DMS79 (cell line): ENCODE measurements around the gene GPR55.

Source experiments
- DNase-seq: peaks from one replicate; lab custom pipeline; 2025; lab: John Stamatoyannopoulos, UW

GPR55 gene

DNA sequence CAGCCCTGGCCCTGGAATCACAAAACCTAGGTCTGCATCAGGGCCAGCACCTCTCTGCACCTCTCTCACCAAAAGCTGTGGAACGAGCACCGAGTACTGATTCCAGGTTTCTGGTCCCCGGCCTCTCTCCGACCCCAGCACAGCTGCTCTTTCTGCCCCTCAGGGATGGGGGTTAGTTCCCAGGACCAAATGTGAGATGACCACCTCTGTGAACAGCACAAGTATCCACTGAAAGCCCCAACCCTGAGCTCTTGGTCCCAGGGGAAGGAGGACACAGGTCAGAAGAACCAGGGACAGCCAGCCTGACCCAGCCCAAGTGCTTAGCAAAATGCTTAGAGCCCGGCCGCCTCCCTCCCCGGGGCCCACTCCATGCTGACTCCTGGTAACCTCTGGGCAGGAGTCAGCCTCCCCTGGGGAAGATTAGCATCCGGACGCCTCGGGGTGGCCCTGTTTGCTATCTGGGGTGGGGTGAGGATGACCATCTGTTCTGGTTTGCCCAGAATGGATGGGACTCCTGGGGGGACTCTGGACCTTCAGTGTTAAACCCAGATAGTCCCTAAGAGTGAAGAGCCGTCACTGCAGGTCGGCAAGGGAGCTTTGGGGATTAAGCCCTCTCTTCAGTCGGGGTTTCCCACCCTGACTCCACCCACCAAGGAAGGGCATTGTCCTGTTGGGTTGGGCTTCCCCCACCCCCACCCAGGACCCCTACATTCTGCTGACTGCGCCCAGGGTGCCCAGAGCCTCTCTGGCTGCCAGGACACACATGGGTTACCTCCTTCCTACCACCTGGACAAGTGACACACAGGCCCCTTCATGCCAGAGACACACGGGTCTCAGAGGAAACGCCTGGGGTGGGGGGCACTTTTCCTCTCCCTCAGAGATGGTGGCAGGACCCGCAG lies 9.4 kb upstream of the GPR55 start:
- DNase-seq: no peak

DNA sequence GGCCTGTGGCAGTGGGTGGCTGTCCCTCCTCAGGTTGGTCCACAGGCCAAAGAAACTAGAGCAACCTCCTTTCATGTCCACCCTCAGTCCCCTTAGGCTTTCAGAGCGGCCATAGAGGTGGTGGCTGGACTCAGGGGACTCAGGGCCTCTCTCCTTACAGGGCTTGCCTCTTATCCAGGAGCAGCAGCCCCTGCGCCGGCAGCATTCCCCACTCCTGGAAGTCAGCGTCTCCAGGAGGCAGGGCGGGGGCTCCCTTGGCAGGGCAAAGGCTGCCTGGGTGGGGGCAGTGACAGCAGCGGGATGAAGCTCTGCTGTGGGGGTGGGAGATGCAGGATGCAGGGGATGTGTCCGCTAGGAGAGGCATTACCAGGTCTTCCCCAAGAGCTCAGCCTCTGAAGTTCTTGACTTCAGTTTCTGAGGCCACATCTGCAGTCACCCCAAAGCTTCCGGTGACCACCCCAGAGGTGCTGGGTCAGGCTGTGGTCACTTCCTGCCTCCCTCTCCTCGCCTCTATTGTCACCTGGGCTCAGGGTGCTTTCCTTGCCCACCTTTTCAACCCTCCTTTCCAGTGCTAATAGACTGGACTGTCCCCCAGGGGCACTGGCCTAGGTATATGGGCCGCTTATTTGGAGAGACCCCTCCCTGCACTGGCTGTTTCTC lies 8.6 kb upstream of the GPR55 start:
- DNase-seq: no peak

DNA sequence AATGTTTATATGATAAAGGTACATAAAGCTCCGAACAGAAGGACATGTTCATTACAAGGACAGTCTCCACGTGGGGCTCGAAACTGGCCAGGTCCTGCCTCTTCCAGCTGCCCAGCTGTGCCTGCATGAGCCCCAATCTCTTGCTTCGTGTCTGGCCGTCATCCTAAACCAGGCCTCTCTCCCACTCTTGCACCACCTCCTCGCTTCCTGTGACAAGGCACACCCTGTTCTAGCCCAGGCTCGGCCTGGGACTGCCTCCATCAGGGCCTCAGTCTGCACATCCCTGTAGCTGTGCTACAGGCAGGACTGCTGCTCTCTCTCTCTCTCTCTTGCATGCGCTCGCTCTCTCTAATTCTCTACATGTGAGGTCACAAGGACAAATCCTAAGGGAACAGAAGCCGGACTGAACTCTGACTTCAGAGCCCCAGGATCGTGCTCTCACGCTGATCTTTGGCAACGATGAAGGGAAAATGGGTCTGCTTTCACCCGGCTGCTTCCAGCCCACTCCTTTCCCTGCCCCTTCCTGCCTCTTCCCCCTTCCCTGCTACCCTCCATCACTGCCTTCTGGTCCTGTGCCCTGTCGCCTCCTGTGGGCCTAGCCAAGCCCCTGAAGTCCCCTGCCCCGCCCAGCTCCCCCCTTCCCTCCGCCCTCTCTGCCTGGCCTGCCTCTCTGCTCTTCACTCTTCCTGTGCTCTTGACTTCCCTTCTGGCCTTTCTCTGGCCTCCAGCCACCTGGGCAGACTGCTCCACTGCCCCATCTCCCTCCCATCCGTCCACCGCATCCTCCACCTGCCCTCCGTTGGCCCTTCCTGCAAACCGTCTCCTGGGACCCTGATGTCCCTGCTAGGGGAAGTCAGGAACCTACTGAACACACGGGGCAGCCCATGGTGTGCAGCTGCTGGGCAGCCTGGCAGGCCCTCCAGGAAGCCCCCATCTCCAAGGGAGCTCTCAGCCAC lies 7.8 kb upstream of the GPR55 start:
- DNase-seq: no peak

DNA sequence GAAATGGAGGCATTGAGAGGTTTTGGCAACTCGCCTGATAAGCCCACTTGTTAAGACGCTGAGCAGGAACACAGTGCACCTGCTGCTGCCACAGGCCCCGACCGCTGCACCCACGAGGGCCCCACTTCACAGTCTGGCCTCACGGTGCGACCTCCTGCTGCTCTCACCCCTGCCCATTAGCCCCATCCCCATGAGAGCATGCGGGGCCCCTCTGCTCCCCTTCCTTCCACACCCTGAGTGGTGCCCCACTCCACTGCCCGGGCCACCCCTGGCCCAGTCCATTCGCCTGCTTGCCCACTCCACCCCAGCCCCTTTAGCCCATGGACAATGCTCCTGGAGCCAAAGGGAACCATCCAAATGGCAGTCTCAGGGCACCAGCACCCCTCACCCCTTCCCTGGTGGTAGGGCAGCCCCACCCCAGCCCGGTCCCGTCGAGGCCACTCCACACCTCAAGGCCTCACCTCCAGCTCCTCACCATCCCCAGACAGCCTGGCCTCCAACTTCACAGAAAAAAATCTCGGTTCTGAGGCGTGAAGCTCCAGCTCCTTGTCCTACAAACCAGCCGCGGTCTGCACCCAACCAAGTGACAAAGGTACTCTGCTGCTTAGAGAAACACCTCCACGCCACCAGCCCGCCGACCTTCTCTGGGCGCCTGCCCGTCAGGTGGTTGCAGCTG lies 6.7 kb upstream of the GPR55 start:
- no peak for DNase-seq

DNA sequence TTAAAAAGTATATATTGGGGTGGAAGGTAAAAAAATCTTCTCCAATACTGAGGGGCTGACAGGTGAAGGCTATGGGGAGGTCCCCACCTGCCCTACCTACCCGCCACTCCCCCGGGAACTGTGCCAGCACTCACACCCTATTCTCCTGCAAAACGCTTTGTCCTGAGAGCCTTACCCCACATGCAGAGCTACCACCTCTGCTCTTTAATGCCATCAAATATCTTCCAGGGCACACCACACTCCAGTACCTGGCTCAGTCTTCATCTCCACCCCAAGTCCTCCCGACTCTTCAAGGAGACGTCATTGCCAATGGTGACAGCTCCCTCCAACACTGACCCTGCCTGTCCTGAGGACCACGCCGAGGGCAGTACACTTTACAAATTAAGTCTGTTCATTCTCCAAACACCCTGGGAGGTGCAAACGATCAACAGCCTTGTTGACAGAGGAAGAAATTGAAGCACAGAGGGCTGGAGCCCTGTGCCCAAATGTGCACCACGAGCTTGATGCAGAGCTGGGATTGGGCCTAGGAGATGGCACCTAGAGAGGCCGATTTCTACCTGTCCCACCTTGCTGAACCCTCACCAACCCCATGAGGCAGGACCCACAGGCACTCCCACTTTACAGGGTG lies 6.0 kb upstream of the GPR55 start:
- DNase-seq: no peak

DNA sequence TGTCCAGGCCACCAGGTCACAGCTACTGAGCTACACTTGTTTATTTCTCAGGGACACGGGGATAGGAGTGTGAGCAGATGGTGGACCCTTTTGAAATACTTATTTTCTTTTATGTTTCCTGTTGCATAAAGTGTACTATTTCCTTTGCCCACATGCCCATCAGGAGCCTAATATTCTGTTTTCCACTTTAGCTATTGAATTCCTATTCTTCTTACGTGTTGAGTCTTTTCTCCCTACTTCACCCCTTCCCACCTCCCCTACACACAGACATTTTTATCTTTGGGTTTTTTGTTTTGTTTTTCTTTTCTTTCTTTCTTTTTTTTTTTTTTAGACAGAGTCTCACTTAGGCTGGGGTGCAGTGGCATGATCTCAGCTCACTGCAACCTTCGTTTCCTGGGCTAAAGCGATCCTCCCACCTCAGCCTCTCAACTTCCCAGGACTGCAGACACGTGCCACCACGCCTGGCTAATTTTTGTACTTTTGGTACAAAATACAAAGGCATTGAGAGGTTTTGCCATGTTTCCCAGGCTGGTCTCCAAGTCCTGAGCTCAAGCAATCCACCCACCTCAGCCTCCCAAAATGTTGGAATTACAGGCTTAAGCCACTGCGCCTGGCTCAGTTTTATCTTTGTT lies 5.2 kb upstream of the GPR55 start:
- DNase-seq: no peak

DNA sequence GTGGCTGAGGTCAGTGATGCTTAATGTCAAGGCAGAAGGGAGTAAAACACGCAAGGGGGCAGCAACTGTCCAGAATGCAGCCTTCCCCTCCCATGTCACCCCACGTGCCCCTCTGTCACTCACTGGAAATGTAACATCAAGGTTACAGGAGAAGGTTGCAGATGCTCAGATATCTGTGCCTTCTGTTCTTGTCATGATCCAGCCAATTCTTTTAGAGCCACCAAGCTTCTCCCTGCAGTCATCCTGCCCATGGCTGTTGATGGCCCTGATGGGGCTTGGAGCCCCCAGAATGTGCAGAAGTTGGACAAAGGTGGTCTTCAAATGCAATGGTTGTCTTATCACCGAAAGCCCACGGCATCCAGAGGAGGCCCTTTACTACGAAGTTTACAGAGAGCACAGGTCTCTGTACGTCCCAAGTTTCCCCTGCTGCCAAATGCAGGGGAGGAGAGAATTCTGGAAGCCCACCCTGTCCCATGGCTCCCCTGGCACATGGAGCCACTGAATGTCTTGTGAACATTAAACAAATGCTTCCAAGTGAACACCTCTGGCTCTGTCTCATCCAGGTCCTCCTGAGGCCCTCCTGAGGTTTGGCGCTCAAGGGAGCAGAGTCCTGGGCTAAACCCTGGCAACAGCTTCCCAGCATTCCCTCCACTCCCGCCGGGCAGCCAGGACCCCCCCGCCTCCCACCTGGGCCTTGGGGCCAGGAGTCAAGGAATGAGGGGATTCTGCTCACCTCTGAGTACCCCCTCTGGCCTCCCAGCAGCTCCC lies 4.5 kb upstream of the GPR55 start:
- DNase-seq: no peak

DNA sequence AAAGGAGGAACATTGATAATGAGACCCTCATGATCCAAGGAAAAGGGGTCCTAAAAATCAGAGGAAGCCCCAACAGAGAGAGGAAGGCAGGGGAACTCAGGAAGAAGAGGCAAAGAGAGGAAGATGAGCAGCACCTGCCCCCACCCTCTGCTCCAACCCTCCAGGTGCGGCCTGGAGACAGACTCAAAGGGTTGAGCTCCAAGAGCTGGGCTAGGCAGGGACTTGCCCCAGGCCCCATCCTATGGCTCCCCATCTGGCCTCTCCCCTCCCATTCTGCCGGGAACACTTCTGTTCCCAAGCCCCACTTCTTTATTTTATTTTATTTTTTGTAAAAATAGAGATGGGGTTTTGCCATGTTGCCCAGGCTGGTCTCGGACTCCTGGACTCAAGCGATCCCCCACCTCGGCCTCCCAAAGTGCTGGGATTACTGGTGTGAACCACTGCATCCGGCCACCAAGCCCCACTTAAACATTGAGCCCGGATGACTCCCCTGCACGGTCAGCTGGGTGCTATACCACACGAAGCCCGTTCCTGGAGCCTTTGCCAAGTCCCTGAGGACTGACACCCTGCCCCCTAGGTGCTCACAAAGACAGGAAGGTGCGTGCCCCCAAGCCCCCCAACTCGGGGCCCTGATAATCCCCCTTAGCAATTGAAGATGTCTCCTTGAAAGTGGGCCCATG lies 3.8 kb upstream of the GPR55 start:
- DNase-seq: no peak

DNA sequence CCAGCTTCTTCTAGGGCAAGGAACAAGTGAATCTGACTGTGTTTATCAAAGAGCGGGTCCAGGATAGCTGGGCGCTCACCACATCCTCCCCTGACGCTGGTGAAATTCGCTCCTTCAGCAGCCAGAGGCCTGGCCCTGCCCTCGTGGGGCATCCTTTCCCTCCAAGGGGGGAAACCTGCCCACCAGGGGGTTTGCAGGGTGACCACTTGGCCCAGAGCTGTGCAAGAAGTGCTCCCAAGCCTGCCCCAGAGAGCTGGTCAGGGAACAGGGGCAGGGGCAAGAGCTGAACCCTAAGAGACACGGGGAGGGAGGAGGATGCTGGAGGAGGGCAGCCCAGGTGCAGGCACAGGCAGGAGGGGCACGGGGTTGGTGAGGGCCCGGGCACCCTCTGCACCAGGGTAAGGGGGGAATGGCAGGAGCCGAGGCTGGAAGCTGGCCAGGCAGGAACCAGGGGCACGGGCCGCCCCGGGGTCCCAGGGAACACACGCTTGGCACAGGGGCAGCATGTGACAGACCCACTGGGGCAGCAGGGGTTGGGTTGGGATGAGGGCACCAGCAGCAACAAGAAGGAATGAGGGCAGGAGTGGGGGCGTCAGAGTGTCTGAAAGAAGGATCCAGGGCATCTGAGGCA lies 2.8 kb upstream of the GPR55 start:
- no peak for DNase-seq

DNA sequence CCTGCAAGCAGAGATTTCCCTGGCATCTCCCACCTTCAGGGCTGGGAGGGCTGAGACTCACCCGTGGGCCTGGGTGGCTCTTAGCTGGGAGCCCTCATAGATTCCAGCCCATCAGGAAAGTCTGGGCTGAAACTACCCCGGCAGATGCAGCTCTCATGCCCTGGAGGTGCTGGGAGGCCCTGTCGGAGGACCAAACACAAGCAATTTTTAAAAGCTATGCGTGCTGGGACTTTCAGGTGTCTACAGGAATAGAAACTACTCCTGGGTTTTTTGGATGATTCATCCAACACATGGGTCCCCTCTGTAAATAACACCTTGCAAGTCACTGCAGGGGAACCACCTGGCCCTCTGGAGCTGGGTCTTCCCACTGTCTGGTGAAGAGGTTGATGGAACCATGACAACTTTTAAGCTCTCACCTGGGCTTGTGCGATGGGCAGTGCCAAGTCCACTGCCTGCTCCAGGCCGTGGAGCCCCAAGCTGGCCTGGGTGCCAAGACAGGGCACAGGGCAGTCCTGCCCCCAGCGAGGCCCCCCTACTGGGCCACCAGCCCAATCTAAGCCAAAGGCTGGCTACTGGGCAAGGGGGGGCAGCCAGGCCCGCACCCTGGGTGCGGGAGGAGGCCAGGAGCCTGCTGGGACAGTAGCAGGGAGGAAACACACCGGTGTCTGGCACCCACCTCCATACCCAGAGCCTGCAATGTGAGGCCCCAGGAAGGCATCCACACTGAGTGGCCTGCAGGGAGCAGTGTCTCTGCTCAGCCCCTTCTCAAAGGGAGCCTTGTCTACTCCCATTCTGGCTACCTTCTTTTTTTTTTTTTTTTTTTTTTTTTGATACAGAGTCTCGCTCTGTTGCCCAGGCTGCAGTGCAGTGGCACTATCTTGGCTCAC lies 1.1 kb upstream of the GPR55 start:
- DNase-seq: no peak

DNA sequence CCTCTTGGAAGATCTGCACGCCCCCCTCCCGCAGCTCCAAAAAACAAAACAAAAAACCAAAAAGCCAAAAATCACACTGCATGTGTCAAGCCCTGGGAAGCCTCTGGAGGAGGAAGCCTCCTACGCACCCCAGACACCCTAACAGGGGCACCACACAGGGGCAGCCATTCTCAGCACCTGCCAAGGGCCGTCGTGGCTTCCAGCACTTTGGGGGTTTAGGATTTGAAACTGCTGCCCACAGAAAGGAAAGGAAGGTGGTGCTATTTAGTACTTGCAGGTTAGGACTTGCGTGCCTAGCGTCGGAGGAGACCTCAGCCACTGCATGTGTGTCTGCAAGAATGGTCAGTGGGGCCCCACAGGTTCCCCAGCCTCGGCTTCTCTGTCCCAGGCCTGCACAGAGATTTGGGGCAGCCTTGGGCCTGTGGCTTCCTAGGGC lies 419 bp upstream of the GPR55 start:
- DNase-seq: no peak

DNA sequence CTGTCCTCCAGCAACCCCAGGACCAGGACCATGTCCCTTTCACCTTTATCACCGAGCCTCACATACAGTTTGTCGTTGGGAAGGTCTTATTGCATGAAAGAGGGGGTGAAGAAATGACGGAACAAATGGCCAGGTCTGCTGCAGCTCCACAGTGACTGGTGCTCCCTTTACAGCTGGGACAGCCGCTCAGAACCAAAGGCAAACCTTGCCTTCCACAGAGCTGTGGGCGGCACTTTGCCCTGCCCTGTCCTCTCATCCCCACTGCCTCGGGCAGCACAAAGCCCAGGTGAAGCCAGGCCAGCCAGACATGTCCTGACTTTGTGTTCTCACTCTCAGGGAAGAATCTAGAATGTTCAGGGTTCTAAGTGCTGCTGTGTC lies 961 bp downstream of the GPR55 start:
- DNase-seq: no peak

DNA sequence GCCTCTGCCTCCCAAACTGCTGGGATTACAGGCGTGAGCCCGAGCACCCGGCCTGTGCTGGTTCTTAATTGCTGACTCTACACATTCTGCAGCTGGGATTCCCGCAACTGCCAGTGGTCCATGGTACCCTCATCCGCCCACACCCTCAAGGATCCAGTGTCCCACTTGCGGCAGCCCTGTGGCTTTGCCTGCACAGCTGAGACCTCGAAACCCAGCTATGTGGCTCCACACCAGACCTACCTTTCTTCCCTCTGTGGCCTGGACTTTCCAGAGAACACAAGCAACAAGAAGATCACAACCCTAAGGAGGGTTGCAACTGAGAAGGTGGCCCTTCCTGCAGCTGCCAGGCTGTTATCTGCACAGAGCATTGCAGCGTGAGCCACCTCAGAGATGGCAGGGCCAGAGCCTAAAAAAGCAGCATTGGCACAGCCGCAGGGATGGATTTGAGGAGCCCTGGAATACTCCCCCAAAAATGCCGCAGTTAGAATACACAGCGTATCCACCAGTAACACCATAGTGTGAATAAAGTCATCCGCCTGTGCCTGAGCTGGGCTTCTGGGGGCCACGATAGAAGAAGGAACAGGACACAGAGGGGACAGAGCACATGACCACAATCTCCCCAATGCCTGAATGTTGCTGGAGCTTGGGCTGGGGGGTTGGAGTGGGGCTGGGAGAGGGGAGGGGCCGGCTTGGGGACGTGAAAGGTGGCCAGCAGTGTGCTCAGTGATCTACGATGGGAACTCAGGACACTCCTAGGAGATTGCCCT lies 1.9 kb downstream of the GPR55 start:
- DNase-seq: no peak

DNA sequence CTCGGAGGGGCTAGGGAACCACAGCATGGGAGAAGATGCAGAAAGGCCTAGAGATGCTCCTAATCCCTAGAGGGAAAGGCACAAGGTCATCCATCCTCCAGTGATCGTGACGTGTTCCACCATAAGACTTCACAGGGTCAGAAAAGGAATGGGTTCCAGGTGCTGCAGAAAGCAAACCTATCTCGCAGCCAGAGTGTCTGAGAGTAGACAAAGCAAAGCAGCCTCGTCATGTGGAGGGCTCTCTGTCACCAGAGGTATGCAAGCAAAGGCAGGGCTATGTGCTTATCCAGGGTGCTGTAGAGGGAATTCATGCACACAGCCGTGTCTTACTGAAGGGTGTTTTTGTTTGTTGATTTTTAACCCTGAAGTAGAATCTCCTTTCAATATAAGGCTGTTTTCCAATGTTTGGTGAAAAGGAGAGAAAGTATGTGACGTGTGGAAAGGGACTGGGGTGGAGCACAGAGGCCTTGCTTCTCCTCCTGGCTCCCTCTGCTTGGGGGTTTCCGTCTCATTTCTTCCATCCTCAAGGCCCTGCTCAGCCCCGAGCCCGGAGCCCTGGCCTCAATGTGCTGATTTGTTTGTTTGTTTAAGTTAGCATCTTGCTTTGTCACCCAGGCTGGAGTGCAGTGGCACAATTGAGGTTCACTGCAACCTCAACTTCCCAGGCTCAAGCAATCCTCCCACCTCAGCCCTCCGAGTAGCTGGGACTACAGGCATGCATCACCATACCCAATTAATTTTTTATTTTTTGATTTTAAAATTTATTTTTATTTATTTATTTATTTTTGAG lies 3.0 kb downstream of the GPR55 start:
- no peak for DNase-seq

DNA sequence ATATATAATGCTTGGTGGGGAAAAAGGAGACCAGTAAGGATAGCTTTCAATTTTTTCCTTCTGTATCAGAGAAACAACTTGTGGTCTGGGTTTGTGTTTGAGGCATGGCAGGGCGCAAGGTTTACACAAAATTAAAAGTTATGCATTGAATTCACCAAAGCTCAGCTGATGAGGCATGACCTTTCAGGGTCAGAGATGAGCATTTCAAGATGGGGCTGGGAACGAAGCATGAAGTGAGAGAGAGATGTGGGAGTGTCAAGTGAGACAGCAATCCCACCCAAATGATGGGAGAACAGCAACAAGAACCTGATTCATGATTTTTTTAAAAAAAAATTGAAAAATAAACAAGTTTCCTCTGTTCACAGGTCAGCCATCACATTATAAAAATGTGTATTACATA lies 4.9 kb downstream of the GPR55 start:
- no peak for DNase-seq

DNA sequence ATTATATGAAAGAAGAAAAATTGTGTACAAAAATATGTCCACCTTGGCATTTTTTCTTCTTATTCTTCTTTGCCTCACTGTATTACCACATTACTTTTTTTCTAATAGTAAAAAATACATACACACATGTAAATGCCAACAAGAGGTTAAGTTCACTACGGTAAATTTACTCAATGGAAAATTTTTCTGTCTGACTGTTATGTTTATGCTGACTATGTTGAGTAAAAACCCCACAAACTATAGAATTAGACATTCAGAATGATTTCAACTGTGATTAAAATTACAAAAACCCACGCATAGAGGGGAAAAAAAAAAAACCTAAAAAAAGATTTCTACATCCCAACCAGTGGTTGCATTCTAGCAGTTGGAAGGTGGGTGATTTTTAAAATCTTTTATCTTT lies 5.4 kb downstream of the GPR55 start:
- no peak for DNase-seq
